Right kidney (tissue), 1 donor: ENCODE results near the gene FMNL2.

Experiments used
- DNase-seq: peaks from one replicate; pipeline ENCODE4 v3.0.0-alpha.2; 2016

The FMNL2 gene

GRCh38 chr2:152658221-152658620 is 323.2 kb downstream of the FMNL2 start:
- DNase-seq = no peak

- no peak for DNase-seq
Measured at GRCh38 chr2:152661076-152661475, 326.1 kb downstream of the FMNL2 start.

- DNase-seq = no peak
Measured at GRCh38 chr2:152664725-152665124, 329.8 kb downstream of the FMNL2 start.

- no peak for DNase-seq
Measured at GRCh38 chr2:152674334-152674733, 339.4 kb downstream of the FMNL2 start.

- no peak for DNase-seq
Measured at GRCh38 chr2:152676461-152676860, 341.5 kb downstream of the FMNL2 start.

GRCh38 chr2:152678808-152679207 is 343.8 kb downstream of the FMNL2 start:
- no peak for DNase-seq

GRCh38 chr2:152682663-152683062 is 347.7 kb downstream of the FMNL2 start:
- no peak for DNase-seq

- DNase-seq = no peak
Measured at GRCh38 chr2:152683400-152683799, 348.4 kb downstream of the FMNL2 start.

- no peak for DNase-seq
Measured at GRCh38 chr2:152686321-152686720, 351.3 kb downstream of the FMNL2 start.

GRCh38 chr2:152693033-152693432 is 358.1 kb downstream of the FMNL2 start:
- no peak for DNase-seq

- no peak for DNase-seq
Measured at GRCh38 chr2:152694161-152694661, 359.2 kb downstream of the FMNL2 start.

- DNase-seq = no peak
Measured at GRCh38 chr2:152695763-152696162, 360.8 kb downstream of the FMNL2 start.

GRCh38 chr2:152696476-152696875 is 361.5 kb downstream of the FMNL2 start:
- DNase-seq = no peak
